Fibroblast of lung (primary cell): Measurements from ENCODE around the gene GFPT2. TPM values are rescaled to one million over a fixed set of nuclear protein-coding genes. Genes with fewer than 3 reads are reported as not detected.

ENCODE experiments used
- DNase-seq, 2 donors: peaks; one replicate each; pipeline versions ENCODE4 v3.0.0 to v3.0.0-alpha.2; 2010; ENCODE audit warnings: low read depth in 2 of 2
- H2AFZ ChIP-seq: 2 replicates; pipeline ENCODE4 v1.5.1; 2012; ENCODE audit warnings: low read length, control low read depth, inconsistent platforms
- H3K27ac ChIP-seq: 2 replicates; pipeline ENCODE4 v1.5.1; 2011; ENCODE audit warnings: low read length, control low read depth; ENCODE audit not compliant: insufficient read depth
- H3K27me3 ChIP-seq: 2 replicates; pipeline ENCODE4 v1.5.1; 2011; ENCODE audit warnings: mild to moderate bottlenecking, low read length; ENCODE audit not compliant: control insufficient read depth, insufficient read depth
- H3K36me3 ChIP-seq: 2 replicates; pipeline ENCODE4 v1.5.1; 2011; ENCODE audit warnings: low read length; ENCODE audit not compliant: control insufficient read depth, insufficient read depth
- H3K4me1 ChIP-seq: 2 replicates; pipeline ENCODE4 v1.5.1; 2011; ENCODE audit warnings: low read length; ENCODE audit not compliant: control insufficient read depth, insufficient read depth; ENCODE audit errors: extremely low read depth
- H3K4me2 ChIP-seq: 2 replicates; pipeline ENCODE4 v1.5.1; 2011; ENCODE audit warnings: low read length, control low read depth; ENCODE audit not compliant: insufficient read depth; ENCODE audit errors: extremely low read depth
- H3K4me3 ChIP-seq, 4 experiments: fragments of 200-600 bp in 1 of 4; sonication (generic) in 1 of 4; replicated peaks in 1 of 4; 2 replicates each; pipeline ENCODE4 v1.5.1; 2011 to 2016; ENCODE audit warnings: low read length in 4 of 4, low read depth in 3 of 4, mild to moderate bottlenecking in 3 of 4, control low read depth in 2 of 4, inconsistent platforms in 1 of 4, mixed read lengths in 1 of 4; ENCODE audit not compliant: insufficient read depth in 1 of 4; ENCODE audit errors: control extremely low read depth in 1 of 4
- H3K79me2 ChIP-seq: 2 replicates; pipeline ENCODE4 v1.5.1; 2012; ENCODE audit warnings: mild to moderate bottlenecking, low read length, inconsistent platforms; ENCODE audit not compliant: control insufficient read depth, insufficient read depth
- H3K9ac ChIP-seq: 2 replicates; pipeline ENCODE4 v1.5.1; 2011; ENCODE audit warnings: mild to moderate bottlenecking, low read length, control low read depth; ENCODE audit not compliant: insufficient read depth
- H3K9me3 ChIP-seq: 2 replicates; pipeline ENCODE4 v1.5.1; 2012; ENCODE audit warnings: low read depth, low read length; ENCODE audit not compliant: control insufficient read depth, insufficient read depth
- H4K20me1 ChIP-seq: 2 replicates; pipeline ENCODE4 v1.5.1; 2011; ENCODE audit warnings: low read length; ENCODE audit not compliant: control insufficient read depth, insufficient read depth; ENCODE audit errors: extremely low read depth
- CTCF ChIP-seq, 2 donors: IDR thresholded peaks in 1 of 2; conservative IDR thresholded peaks in 1 of 2; 1 replicate in 1 of 2; 2 replicates in 1 of 2; pipeline ENCODE4 v1.5.1; 2011 to 2012; ENCODE audit warnings: low read length in 2 of 2, control low read depth in 1 of 2, inconsistent platforms in 1 of 2, low read depth in 1 of 2, mild to moderate bottlenecking in 1 of 2
- EZH2 ChIP-seq: IDR thresholded peaks from 2 replicates; pipeline ENCODE4 v1.5.1; 2012; ENCODE audit warnings: low read length, control low read depth, mild to moderate bottlenecking; ENCODE audit errors: missing control alignments
- polyA plus RNA-seq, 2 donors: library from polyadenylated mRNA; depleted of rRNA in 1 of 2; stranded (reverse) in 1 of 2; unstranded in 1 of 2; fragments of >200 nt; gene quantifications; 2 replicates each; pipeline ENCODE4 v1.2.1, GENCODE V29; 2011 to 2012; ENCODE audit warnings: missing spikeins in 1 of 2
- total RNA-seq: library from RNA; depleted of rRNA; stranded (reverse); fragments of >200 nt; gene quantifications from 2 replicates; pipeline ENCODE4 v1.2.1, GENCODE V29; 2014

Gene GFPT2
- total and polyA plus RNA-seq, 2 donors (not counting 1 experiment from before 2014, with no cell fraction given): 6.1 to 19.3 TPM

GRCh38 chr5:180304431-180305375 is 48.4 kb downstream of the GFPT2 start:
- no peak overlapping the region for H3K4me3 ChIP-seq
- no peak overlapping the region for H2AFZ ChIP-seq
- no peaks in the 10 kb centered on the region for H3K79me2 ChIP-seq
- no peaks in the 10 kb centered on the region for H3K9me3 ChIP-seq
- no peaks in the 10 kb centered on the region for H3K4me1 ChIP-seq
- DNase-seq: no peak
- H3K27ac ChIP-seq: no peak overlapping the region
- TF ChIP-seq EZH2: no peak
- no peak for TF ChIP-seq CTCF (conservative IDR thresholded peaks at IDR 0.05 in 1 of 2, IDR thresholded peaks at IDR 0.05 in 1 of 2; ENCODE audit: low read depth in 1 of 2, low read length in 2 of 2)
- no peaks in the 10 kb centered on the region for H3K27me3 ChIP-seq
- no peak overlapping the region for H3K4me2 ChIP-seq
- H4K20me1 ChIP-seq: no peaks in the 10 kb centered on the region
- no peaks in the 10 kb centered on the region for H3K36me3 ChIP-seq
- H3K9ac ChIP-seq: no peak overlapping the region

GRCh38 chr5:180304016-180304292 is 49.2 kb downstream of the GFPT2 start:
- no peak overlapping the region for H2AFZ ChIP-seq
- no peaks in the 10 kb centered on the region for H3K27me3 ChIP-seq
- no peaks in the 10 kb centered on the region for H3K9me3 ChIP-seq
- no peaks in the 10 kb centered on the region for H3K4me1 ChIP-seq
- H3K36me3 ChIP-seq: no peaks in the 10 kb centered on the region
- no peak overlapping the region for H3K4me2 ChIP-seq
- H3K4me3 ChIP-seq: no peak overlapping the region
- H3K79me2 ChIP-seq: no peaks in the 10 kb centered on the region
- no peak for TF ChIP-seq CTCF (conservative IDR thresholded peaks at IDR 0.05 in 1 of 2, IDR thresholded peaks at IDR 0.05 in 1 of 2; ENCODE audit: low read depth in 1 of 2, low read length in 2 of 2)
- TF ChIP-seq EZH2: no peak
- no peak overlapping the region for H3K27ac ChIP-seq
- DNase-seq: no peak
- H4K20me1 ChIP-seq: no peaks in the 10 kb centered on the region
- H3K9ac ChIP-seq: no peak overlapping the region

- Histone ChIP-seq H3K9ac (no peak overlapping the region), H2AFZ (no peak overlapping the region), H3K4me1 (no peaks in the 10 kb centered on the region), H3K36me3 (no peaks in the 10 kb centered on the region), H3K27ac (no peak overlapping the region), H3K79me2 (no peaks in the 10 kb centered on the region), H4K20me1 (no peaks in the 10 kb centered on the region), H3K27me3 (no peaks in the 10 kb centered on the region), H3K9me3 (no peaks in the 10 kb centered on the region), H3K4me3 (no peak overlapping the region), H3K4me2 (no peak overlapping the region)
- DNase-seq: no peak
- TF ChIP-seq EZH2: no peak
- TF ChIP-seq CTCF (conservative IDR thresholded peaks at IDR 0.05 in 1 of 2, IDR thresholded peaks at IDR 0.05 in 1 of 2; ENCODE audit: low read depth in 1 of 2, low read length in 2 of 2): no peak
Measured at GRCh38 chr5:180303226-180304015, 49.7 kb downstream of the GFPT2 start.
